ENCODE results near the gene PID1. TPM values are rescaled to one million over a fixed set of nuclear protein-coding genes. Genes with fewer than 3 reads are reported as not detected.

Gene PID1
- total RNA-seq, 1 donor from 2014 or later: 5.3 TPM

- no peak for TF ChIP-seq CTCF (IDR thresholded peaks at IDR 0.05; ENCODE audit: partially characterized antibody, unreplicated experiment)
- H3K36me3 Mint-ChIP-seq (ENCODE audit: unreplicated experiment): peaks cover 4% of the 10 kb centered on the region
- no peak overlapping the region for H3K4me3 Mint-ChIP-seq (ENCODE audit: unreplicated experiment)
Observed at GRCh38 chr2:229287823-229288222, 16.7 kb upstream of the PID1 start.

GRCh38 chr2:229282758-229283546 lies 11.9 kb upstream of the PID1 start:
- H3K9me3 Mint-ChIP-seq (ENCODE audit: unreplicated experiment): no peaks in the 10 kb centered on the region
- no peak overlapping the region for H3K4me3 Mint-ChIP-seq (ENCODE audit: unreplicated experiment)
- DNase-seq: no peak
- no peaks in the 10 kb centered on the region for H3K36me3 Mint-ChIP-seq (ENCODE audit: unreplicated experiment)
- no peak for TF ChIP-seq CTCF (IDR thresholded peaks at IDR 0.05; ENCODE audit: partially characterized antibody, unreplicated experiment)
- H3K27me3 Mint-ChIP-seq (ENCODE audit: unreplicated experiment): no peaks in the 10 kb centered on the region
- no peaks in the 10 kb centered on the region for H3K4me1 Mint-ChIP-seq (ENCODE audit: low read depth, unreplicated experiment)
- H3K27ac Mint-ChIP-seq (ENCODE audit: unreplicated experiment): no peak overlapping the region

More at GRCh38 chr2:229287823-229288222, 16.7 kb upstream of the PID1 start:
- H3K27me3 Mint-ChIP-seq (ENCODE audit: unreplicated experiment): no peaks in the 10 kb centered on the region
- DNase-seq: no peak
- no peaks in the 10 kb centered on the region for H3K4me1 Mint-ChIP-seq (ENCODE audit: low read depth, unreplicated experiment)
- no peaks in the 10 kb centered on the region for H3K9me3 Mint-ChIP-seq (ENCODE audit: unreplicated experiment)
- no peak overlapping the region for H3K27ac Mint-ChIP-seq (ENCODE audit: unreplicated experiment)

- no peak overlapping the region for H3K27ac Mint-ChIP-seq (ENCODE audit: unreplicated experiment)
- TF ChIP-seq CTCF (IDR thresholded peaks at IDR 0.05; ENCODE audit: partially characterized antibody, unreplicated experiment): no peak
- DNase-seq: no peak
- no peak overlapping the region for H3K4me3 Mint-ChIP-seq (ENCODE audit: unreplicated experiment)
- H3K9me3 Mint-ChIP-seq (ENCODE audit: unreplicated experiment): no peaks in the 10 kb centered on the region
- no peaks in the 10 kb centered on the region for H3K36me3 Mint-ChIP-seq (ENCODE audit: unreplicated experiment)
- H3K4me1 Mint-ChIP-seq (ENCODE audit: low read depth, unreplicated experiment): peaks cover 1% of the 10 kb centered on the region
- no peaks in the 10 kb centered on the region for H3K27me3 Mint-ChIP-seq (ENCODE audit: unreplicated experiment)
Observed at GRCh38 chr2:229279516-229279915, 8.4 kb upstream of the PID1 start.

GRCh38 chr2:229275506-229275905 lies 4.4 kb upstream of the PID1 start:
- H3K9me3 Mint-ChIP-seq (ENCODE audit: unreplicated experiment): peaks cover 8% of the 10 kb centered on the region
- peaks cover 1% of the 10 kb centered on the region for H3K27me3 Mint-ChIP-seq (ENCODE audit: unreplicated experiment)
- H3K27ac Mint-ChIP-seq (ENCODE audit: unreplicated experiment): no peak overlapping the region

More at GRCh38 chr2:229275506-229275905, 4.4 kb upstream of the PID1 start:
- DNase-seq: no peak
- Mint-ChIP-seq H3K36me3 (ENCODE audit: unreplicated experiment) (no peaks in the 10 kb centered on the region), H3K4me3 (ENCODE audit: unreplicated experiment) (no peak overlapping the region), H3K4me1 (ENCODE audit: low read depth, unreplicated experiment) (peaks cover 5% of the 10 kb centered on the region)
- TF ChIP-seq CTCF (IDR thresholded peaks at IDR 0.05; ENCODE audit: partially characterized antibody, unreplicated experiment): no peak
